Right lobe of liver (tissue), 6 donors: ENCODE data around the gene SAMD1. TPM values are rescaled to one million over a fixed set of nuclear protein-coding genes. Genes with fewer than 3 reads are reported as not detected.
A peak's percentile ranks its signal among the peaks of the same experiment; 100 is the strongest.

ENCODE experiments used
- ATAC-seq, 4 donors: fragments of 200-7000 bp; cut with Tn5 transposase; one replicate each; pipeline ENCODE4 v1.9.1; 2020; ENCODE audit warnings: mild to moderate bottlenecking in 4 of 4, moderate library complexity in 4 of 4
- DNase-seq, 3 donors: peaks; one replicate each; pipeline ENCODE4 v3.0.0-alpha.2; 2020
- H3K27ac ChIP-seq, 3 donors: fragments of 200-600 bp; one replicate each; pipeline ENCODE4 v1.8.0; 2022
- H3K27me3 ChIP-seq, 2 donors: fragments of 200-600 bp; one replicate each; pipeline ENCODE4 v1.8.0; 2022
- H3K36me3 ChIP-seq, 4 donors: fragments of 200-600 bp; sonication (generic) in 1 of 4; one replicate each; pipeline versions ENCODE4 v1.5.1 to v1.8.0; 2017 to 2022; ENCODE audit warnings: control low read depth in 1 of 4
- H3K4me1 ChIP-seq, 4 donors: fragments of 200-600 bp; sonication (generic) in 1 of 4; one replicate each; pipeline versions ENCODE4 v1.5.1 to v1.8.0; 2017 to 2022; ENCODE audit warnings: control low read depth in 1 of 4
- H3K4me3 ChIP-seq, 3 donors: fragments of 200-600 bp; one replicate each; pipeline ENCODE4 v1.8.0; 2022
- H3K9me3 ChIP-seq, 4 donors: fragments of 200-600 bp; sonication (generic) in 1 of 4; one replicate each; pipeline versions ENCODE4 v1.5.1 to v1.8.0; 2017 to 2022; ENCODE audit warnings: control low read depth in 1 of 4
- POLR2A ChIP-seq: fragments of 450-650 bp; IDR thresholded peaks from one replicate; pipeline ENCODE4 v1.6.1; 2017; ENCODE audit warnings: antibody characterized with exemption, mild to moderate bottlenecking
- WGBS: methylation state at CpG from one replicate; pipeline ENCODE4 v1.1.6; 2018; ENCODE audit warnings: low coverage, low lambda C conversion rate; ENCODE audit not compliant: insufficient coverage; ENCODE audit errors: missing lambda C conversion rate; 5-methylcytosine and 5-hydroxymethylcytosine counted together
- intact Hi-C, 2 donors: fragments of 100-400 bp; cut with DNase I; formaldehyde crosslinking; loops; one replicate each; pipeline versions ENCODE4 v1.11.2 to v1.14.1; 2022
- total RNA-seq, 6 experiments: library from RNA; depleted of rRNA in 2 of 6; stranded (reverse); fragments of >200 nt in 2 of 6; fragmentation: NEBNext Ultra II Directional in 3 of 6; extraction: Animal tissue kit (Norgen Biotek cat#: 25700) in 3 of 6; gene quantifications; one replicate each; pipeline versions ENCODE4 v1.1.0 to v1.2.4, GENCODE V29; 2016 to 2023
- TF ChIP-seq, protein P1 (sequence below), 4 donors: fragments of 200-600 bp in 3 of 4; fragments of 450-650 bp in 1 of 4; IDR thresholded peaks; one replicate each; pipeline versions ENCODE4 v1.5.1 to v1.8.0; 2016 to 2022; ENCODE audit warnings: antibody characterized with exemption in 4 of 4, mild to moderate bottlenecking in 2 of 4
- donor health status: DM: no; HTN: yes; CAD: no.
- donor health status: DM: no; HTN: no; CAD: no.
- donor health status: DM: no; HTN: no; CAD: no.
- donor health status: DM: no; HTN: yes; CAD: no.
- donor health status: DM: no; HTN: yes; CAD: no.

The SAMD1 gene
- total RNA-seq, 6 experiments from 2014 or later = 10.0 to 25.3 (median 15.6) TPM

GRCh38 chr19:14107581-14108461, 17.3 kb upstream of the SAMD1 start:
- Histone ChIP-seq H3K4me1 (peaks cover 0 to 9% (median 8%) of the 10 kb centered on the region in 4 donors), H3K4me3 (no peak overlapping the region), H3K9me3 (no peaks in the 10 kb centered on the region), H3K27ac (no peak overlapping the region), H3K36me3 (peaks cover 0 to 26% (median 13%) of the 10 kb centered on the region in 4 donors), H3K27me3 (no peaks in the 10 kb centered on the region)
- TF ChIP-seq, protein P1, sequence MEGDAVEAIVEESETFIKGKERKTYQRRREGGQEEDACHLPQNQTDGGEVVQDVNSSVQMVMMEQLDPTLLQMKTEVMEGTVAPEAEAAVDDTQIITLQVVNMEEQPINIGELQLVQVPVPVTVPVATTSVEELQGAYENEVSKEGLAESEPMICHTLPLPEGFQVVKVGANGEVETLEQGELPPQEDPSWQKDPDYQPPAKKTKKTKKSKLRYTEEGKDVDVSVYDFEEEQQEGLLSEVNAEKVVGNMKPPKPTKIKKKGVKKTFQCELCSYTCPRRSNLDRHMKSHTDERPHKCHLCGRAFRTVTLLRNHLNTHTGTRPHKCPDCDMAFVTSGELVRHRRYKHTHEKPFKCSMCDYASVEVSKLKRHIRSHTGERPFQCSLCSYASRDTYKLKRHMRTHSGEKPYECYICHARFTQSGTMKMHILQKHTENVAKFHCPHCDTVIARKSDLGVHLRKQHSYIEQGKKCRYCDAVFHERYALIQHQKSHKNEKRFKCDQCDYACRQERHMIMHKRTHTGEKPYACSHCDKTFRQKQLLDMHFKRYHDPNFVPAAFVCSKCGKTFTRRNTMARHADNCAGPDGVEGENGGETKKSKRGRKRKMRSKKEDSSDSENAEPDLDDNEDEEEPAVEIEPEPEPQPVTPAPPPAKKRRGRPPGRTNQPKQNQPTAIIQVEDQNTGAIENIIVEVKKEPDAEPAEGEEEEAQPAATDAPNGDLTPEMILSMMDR (IDR thresholded peaks at IDR 0.05) = no peak
- no peak for TF ChIP-seq POLR2A
- ATAC-seq (peak in 2 of 4 donors; percentile 8 to 40), DNase-seq (no peak)
- intact Hi-C loops = no loop called here
- 77% methylated on average over 12 of the region's 23 CpGs for WGBS

- intact Hi-C loops = no loop called here
- no peak for TF ChIP-seq POLR2A
- TF ChIP-seq, protein P1 (IDR thresholded peaks at IDR 0.05) = no peak
- H3K4me1 ChIP-seq = no peaks in the 10 kb centered on the region
- no peak overlapping the region for H3K27ac ChIP-seq
- no peak overlapping the region for H3K4me3 ChIP-seq
- H3K27me3 ChIP-seq = no peaks in the 10 kb centered on the region
- no peak for DNase-seq
- peaks cover 0 to 36% (median 19%) of the 10 kb centered on the region in 4 donors for H3K36me3 ChIP-seq
- no peaks in the 10 kb centered on the region for H3K9me3 ChIP-seq
- no CpG with 5 or more reads among the region's 16 CpGs for WGBS
- ATAC-seq = peak in 2 of 4 donors; percentile 24 to 26
These were observed 16.3 kb upstream of the SAMD1 start for GRCh38 chr19:14106840-14107239.

GRCh38 chr19:14105680-14106079, 15.1 kb upstream of the SAMD1 start:
- H3K36me3 ChIP-seq = peaks cover 0 to 47% (median 23%) of the 10 kb centered on the region in 4 donors
- DNase-seq (no peak), ATAC-seq (no peak)
- 87% methylated on average over 8 of the region's 8 CpGs for WGBS
- TF ChIP-seq, protein P1 (IDR thresholded peaks at IDR 0.05) = no peak
- no peak for TF ChIP-seq POLR2A
- H3K27ac ChIP-seq = no peak overlapping the region
- H3K4me3 ChIP-seq = no peak overlapping the region
- intact Hi-C loops = no loop called here
- H3K27me3 ChIP-seq = no peaks in the 10 kb centered on the region
- H3K4me1 ChIP-seq = no peaks in the 10 kb centered on the region
- no peaks in the 10 kb centered on the region for H3K9me3 ChIP-seq

GRCh38 chr19:14103310-14103709, 12.8 kb upstream of the SAMD1 start:
- no peak for DNase-seq
- H3K36me3 ChIP-seq = peaks cover 0 to 60% (median 25%) of the 10 kb centered on the region in 4 donors
- H3K4me3 ChIP-seq = no peak overlapping the region
- WGBS = no CpG with 5 or more reads among the region's 1 CpG
- no peaks in the 10 kb centered on the region for H3K27me3 ChIP-seq
- TF ChIP-seq, protein P1 (IDR thresholded peaks at IDR 0.05) = no peak
- TF ChIP-seq POLR2A = no peak
- H3K4me1 ChIP-seq = no peaks in the 10 kb centered on the region
- H3K27ac ChIP-seq = no peak overlapping the region
- intact Hi-C loops = no loop called here
- ATAC-seq = no peak
- no peaks in the 10 kb centered on the region for H3K9me3 ChIP-seq
